ENCODE results near the gene RAC2.
A peak's percentile ranks its signal among the peaks of the same experiment; 100 is the strongest.

RAC2 gene

DNA sequence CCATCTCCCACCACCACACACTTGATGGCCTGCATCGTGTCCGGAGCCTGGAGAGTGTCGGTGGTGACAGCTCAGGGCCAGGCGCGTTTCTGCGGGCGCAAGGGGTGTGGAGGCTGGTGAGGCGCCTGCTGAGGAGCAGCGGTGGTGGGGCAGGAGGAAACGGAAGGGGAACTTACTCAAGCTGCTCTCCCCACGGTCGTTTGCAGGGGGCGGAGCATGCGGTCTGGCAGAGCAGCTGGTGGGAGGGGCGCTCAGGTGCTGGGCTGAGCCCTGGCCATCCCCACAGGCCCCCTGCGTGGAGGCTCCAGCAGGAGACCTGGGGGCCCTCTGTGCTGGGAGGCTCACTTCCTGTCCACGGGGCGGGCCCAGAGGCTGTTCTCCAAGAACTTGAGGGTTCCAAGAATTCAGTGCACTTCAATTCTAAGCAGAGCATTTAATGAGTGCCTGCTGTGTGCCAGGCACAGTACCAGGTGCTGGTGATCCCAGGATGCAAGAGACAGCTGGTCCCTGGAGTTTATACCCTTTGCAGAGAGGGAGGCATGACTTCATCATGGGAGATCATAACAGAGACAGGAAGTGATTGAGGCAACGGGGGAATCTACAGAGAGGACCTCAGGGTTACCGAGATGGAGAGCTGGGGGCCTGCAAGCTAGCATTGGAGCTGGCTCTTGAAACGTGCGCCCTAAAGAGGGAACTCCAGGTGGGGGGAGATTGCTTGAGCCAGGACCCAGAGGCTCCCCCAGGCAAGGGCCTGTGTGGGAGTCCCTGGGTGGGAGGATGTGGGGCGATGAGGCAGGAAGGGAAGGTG, at the start of gene RAC2:
RAC2 (minus strand) TSS at position 156 of the 808 bp plus-strand sequence; CDS start at position 35, 121 bp downstream.
- peaks cover 22% of the 10 kb centered on the region for H3K4me1 ChIP-seq (ENCODE audit: control insufficient read depth, insufficient read depth, low read length, unreplicated experiment)
- no peaks in the 10 kb centered on the region for H3K36me3 ChIP-seq (ENCODE audit: insufficient read depth, low read length)
- no peak within 1 kb of the TSS for H3K27ac ChIP-seq (ENCODE audit: low read depth, low read length)
- peak within 1 kb of the TSS; percentile 90 for H3K4me3 ChIP-seq (ENCODE audit: low read depth, low read length)
- H3K79me2 ChIP-seq (ENCODE audit: control insufficient read depth, insufficient read depth, low read length, unreplicated experiment) = peaks cover 24% of the 10 kb centered on the region
- peak within 1 kb of the TSS; percentile 44 for H2AFZ ChIP-seq (ENCODE audit: low read length, unreplicated experiment)
- no peaks in the 10 kb centered on the region for H3K27me3 ChIP-seq (ENCODE audit: insufficient read depth, low read length)

DNA sequence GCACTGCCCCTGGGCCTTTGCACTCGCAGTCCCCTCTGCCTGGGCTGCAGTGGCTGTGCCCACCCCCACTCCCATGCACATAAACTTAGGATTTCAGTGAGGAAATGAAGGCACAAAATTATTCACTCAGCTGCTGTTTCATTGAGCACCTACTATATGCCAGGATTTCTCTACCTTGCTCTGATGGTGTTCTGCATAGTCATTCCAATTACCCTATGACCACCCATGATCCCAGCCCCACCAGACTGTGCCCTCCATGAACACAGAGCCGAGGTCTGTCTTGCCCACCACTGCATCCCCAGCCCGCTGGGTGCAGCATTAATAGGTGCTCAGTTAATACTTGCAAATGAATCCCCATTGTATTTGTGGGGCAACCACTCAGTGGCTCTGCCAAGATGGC, 49.1 kb upstream of the RAC2 start:
- Histone ChIP-seq H3K27ac (ENCODE audit: low read depth, low read length) (no peak overlapping the region), H3K4me1 (ENCODE audit: control insufficient read depth, insufficient read depth, low read length, unreplicated experiment) (no peaks in the 10 kb centered on the region), H3K79me2 (ENCODE audit: control insufficient read depth, insufficient read depth, low read length, unreplicated experiment) (no peaks in the 10 kb centered on the region), H3K4me3 (ENCODE audit: low read depth, low read length) (no peak overlapping the region), H3K36me3 (ENCODE audit: insufficient read depth, low read length) (no peaks in the 10 kb centered on the region), H2AFZ (ENCODE audit: low read length, unreplicated experiment) (no peak overlapping the region), H3K27me3 (ENCODE audit: insufficient read depth, low read length) (no peaks in the 10 kb centered on the region)

DNA sequence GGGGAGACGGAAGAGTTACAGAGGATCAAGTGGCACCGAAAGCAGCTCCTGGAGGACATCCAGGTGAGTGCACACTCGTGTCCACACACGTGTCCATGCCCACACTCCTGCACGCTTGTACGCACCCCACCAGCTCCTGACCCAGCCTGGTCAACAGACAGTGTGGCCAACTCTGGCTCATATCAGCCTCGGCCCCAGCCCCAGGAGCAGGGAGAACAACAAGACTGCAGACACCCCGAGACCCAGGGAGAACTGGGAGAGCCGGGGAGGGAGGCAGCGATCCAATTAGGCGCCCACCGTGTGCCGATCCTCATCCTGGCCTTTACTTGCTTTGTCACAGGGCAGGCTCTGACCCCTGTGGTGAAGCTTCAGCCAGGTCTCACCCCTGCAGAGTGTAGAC, 48.6 kb upstream of the RAC2 start:
- Histone ChIP-seq H3K79me2 (ENCODE audit: control insufficient read depth, insufficient read depth, low read length, unreplicated experiment) (no peaks in the 10 kb centered on the region), H3K36me3 (ENCODE audit: insufficient read depth, low read length) (no peaks in the 10 kb centered on the region), H2AFZ (ENCODE audit: low read length, unreplicated experiment) (no peak overlapping the region), H3K27ac (ENCODE audit: low read depth, low read length) (no peak overlapping the region), H3K4me3 (ENCODE audit: low read depth, low read length) (no peak overlapping the region), H3K27me3 (ENCODE audit: insufficient read depth, low read length) (no peaks in the 10 kb centered on the region), H3K4me1 (ENCODE audit: control insufficient read depth, insufficient read depth, low read length, unreplicated experiment) (no peaks in the 10 kb centered on the region)

DNA sequence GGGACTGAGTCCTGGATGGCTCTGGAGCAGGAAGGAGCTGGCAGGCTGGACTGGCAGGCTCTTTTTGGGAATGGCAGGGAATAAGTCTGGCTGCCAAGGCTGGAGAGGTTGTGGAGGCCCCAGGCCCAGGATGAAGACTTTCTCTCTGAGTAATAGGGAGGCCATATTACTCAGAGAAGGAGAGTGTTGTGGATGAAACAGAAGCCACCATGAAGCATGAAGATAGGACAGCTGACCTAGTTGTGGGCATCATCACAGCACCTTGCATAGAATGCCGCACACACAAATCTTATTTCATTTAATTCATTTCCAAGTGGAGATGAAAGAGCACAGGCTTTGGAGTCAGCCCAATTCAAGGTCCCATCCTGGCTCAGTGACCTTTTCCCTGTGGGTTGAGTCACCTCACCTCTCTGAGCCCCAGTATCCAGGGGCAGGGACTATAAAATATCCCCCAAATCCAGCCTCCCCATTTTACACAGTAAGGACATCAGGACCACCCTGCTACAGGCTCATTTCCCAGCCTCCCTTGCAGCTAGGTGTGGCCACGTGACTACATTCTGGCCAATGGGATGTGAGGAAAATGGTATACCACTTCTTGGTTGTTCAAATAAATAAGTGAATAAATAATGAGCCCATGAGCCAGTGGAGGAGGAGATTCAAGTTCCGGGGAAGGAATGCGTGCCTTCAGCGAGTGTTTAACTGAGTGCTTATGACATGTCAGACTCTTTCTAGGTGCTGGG, 47.7 kb upstream of the RAC2 start:
- Histone ChIP-seq H3K79me2 (ENCODE audit: control insufficient read depth, insufficient read depth, low read length, unreplicated experiment) (no peaks in the 10 kb centered on the region), H3K4me3 (ENCODE audit: low read depth, low read length) (no peak overlapping the region), H2AFZ (ENCODE audit: low read length, unreplicated experiment) (no peak overlapping the region), H3K27me3 (ENCODE audit: insufficient read depth, low read length) (no peaks in the 10 kb centered on the region), H3K36me3 (ENCODE audit: insufficient read depth, low read length) (no peaks in the 10 kb centered on the region), H3K27ac (ENCODE audit: low read depth, low read length) (no peak overlapping the region), H3K4me1 (ENCODE audit: control insufficient read depth, insufficient read depth, low read length, unreplicated experiment) (no peaks in the 10 kb centered on the region)

DNA sequence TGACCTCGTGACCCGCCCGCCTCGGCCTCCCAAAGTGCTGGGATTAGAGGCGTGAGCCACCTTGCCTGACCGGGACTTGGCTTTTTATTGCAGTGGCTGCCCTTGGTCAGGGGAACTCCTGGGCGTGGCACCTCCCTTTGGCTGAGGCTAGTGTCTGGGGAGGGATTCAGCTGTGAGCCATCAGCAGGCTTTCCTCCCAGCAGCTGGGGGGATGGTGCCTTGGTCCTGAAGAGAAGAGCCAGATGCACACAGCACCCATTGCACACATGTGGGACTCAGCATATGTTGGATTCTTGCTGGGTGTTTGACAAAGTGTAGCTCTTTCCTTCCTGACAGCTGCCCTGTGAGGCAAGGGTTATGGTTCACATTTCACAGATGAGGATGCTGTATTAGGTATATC, 46.7 kb upstream of the RAC2 start:
- no peaks in the 10 kb centered on the region for H3K36me3 ChIP-seq (ENCODE audit: insufficient read depth, low read length)
- no peak overlapping the region for H2AFZ ChIP-seq (ENCODE audit: low read length, unreplicated experiment)
- no peak overlapping the region for H3K4me3 ChIP-seq (ENCODE audit: low read depth, low read length)
- H3K4me1 ChIP-seq (ENCODE audit: control insufficient read depth, insufficient read depth, low read length, unreplicated experiment) = no peaks in the 10 kb centered on the region
- no peaks in the 10 kb centered on the region for H3K79me2 ChIP-seq (ENCODE audit: control insufficient read depth, insufficient read depth, low read length, unreplicated experiment)
- no peaks in the 10 kb centered on the region for H3K27me3 ChIP-seq (ENCODE audit: insufficient read depth, low read length)
- H3K27ac ChIP-seq (ENCODE audit: low read depth, low read length) = no peak overlapping the region

DNA sequence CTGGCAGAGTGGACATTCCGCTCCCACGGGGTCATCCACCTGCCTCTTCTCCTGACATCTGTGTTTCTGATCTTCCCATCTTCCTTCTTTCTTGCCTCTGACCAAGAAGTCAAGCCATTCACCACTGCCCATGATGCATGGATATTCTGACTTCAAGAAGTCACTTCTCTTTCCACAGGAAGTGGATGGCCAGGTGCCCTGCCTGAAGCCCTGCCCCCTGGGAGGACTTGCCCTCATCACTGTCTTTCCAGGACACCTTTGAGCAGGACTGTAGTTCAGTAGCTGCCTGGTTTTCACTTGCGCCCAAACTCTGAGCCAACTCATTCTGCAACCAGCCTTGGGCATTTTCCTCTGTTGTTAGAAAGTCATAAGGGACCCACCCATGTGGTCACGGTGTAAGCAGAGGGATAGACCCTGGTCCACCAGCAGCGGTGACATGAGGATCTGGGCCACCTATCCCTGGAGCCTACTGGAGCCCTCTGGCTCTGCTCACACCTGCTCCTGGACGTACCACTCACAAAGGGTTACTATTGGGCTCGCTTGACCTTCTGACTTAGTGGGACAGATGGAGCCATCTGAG, 45.2 kb upstream of the RAC2 start:
- Histone ChIP-seq H2AFZ (ENCODE audit: low read length, unreplicated experiment) (no peak overlapping the region), H3K4me3 (ENCODE audit: low read depth, low read length) (no peak overlapping the region), H3K27me3 (ENCODE audit: insufficient read depth, low read length) (no peaks in the 10 kb centered on the region), H3K4me1 (ENCODE audit: control insufficient read depth, insufficient read depth, low read length, unreplicated experiment) (no peaks in the 10 kb centered on the region), H3K36me3 (ENCODE audit: insufficient read depth, low read length) (no peaks in the 10 kb centered on the region), H3K79me2 (ENCODE audit: control insufficient read depth, insufficient read depth, low read length, unreplicated experiment) (no peaks in the 10 kb centered on the region), H3K27ac (ENCODE audit: low read depth, low read length) (no peak overlapping the region)

DNA sequence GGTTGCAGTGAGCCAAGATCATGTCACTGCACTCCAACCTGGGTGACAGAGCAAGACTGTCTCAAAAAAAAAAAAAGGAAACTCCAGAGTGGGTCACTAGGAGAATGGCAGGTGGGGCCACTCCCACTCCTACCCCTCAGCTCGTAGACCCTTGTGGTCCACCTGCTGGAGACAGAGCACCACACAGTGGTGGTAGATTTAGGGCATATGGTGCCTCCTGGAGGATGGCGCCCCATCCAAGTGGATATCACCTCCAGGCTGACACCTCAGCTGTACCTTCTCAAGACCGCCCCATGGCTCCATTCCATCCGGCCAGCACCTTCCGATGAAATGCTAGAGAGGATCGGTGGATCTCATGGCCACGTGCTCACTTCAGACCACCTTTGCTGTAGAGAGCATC, 44.5 kb upstream of the RAC2 start:
- Histone ChIP-seq H3K4me3 (ENCODE audit: low read depth, low read length) (no peak overlapping the region), H3K36me3 (ENCODE audit: insufficient read depth, low read length) (no peaks in the 10 kb centered on the region), H3K4me1 (ENCODE audit: control insufficient read depth, insufficient read depth, low read length, unreplicated experiment) (no peaks in the 10 kb centered on the region), H3K79me2 (ENCODE audit: control insufficient read depth, insufficient read depth, low read length, unreplicated experiment) (no peaks in the 10 kb centered on the region), H2AFZ (ENCODE audit: low read length, unreplicated experiment) (no peak overlapping the region), H3K27ac (ENCODE audit: low read depth, low read length) (no peak overlapping the region), H3K27me3 (ENCODE audit: insufficient read depth, low read length) (no peaks in the 10 kb centered on the region)

DNA sequence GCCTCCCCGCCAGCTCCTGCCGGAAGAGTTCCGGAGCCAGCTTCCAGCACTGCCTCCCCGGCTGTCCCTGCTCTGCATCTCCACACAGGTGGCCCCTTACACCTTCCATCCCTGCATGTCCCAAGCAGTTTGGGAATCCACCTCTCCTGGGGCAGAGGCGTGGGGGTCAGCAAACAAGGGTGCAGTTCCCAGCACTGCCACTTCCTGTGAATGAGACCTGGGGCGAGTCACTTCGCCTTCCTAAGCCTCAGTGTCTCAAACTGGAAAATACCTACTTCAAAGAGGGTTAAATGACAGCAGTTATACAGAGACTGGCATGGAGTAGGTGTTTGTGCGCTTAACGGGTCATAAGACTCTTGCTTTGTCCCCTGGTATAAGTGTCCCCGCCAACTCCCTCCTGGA, 43.5 kb upstream of the RAC2 start:
- Histone ChIP-seq H3K27me3 (ENCODE audit: insufficient read depth, low read length) (no peaks in the 10 kb centered on the region), H3K27ac (ENCODE audit: low read depth, low read length) (no peak overlapping the region), H3K4me3 (ENCODE audit: low read depth, low read length) (no peak overlapping the region), H3K79me2 (ENCODE audit: control insufficient read depth, insufficient read depth, low read length, unreplicated experiment) (no peaks in the 10 kb centered on the region), H3K36me3 (ENCODE audit: insufficient read depth, low read length) (no peaks in the 10 kb centered on the region), H2AFZ (ENCODE audit: low read length, unreplicated experiment) (no peak overlapping the region), H3K4me1 (ENCODE audit: control insufficient read depth, insufficient read depth, low read length, unreplicated experiment) (no peaks in the 10 kb centered on the region)

DNA sequence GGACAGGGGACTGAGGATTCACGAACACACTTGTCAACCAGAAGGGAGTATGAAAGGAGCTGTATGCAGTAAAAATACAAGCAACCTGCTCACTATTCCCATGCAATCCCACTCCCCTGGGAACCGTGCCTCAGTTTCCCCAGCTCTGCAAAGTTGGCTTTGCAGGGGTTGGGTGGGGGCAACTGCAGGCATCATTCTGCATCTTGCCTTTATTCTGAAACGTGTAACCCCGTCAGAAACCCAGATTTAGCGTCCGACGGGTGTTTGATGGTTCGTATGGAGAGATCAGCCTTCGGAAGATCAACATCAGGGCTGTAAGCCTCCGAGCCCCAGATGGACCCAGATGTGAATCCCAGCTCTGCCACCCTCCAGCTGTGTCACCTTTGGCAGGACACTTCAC, 41.9 kb upstream of the RAC2 start:
- Histone ChIP-seq H3K79me2 (ENCODE audit: control insufficient read depth, insufficient read depth, low read length, unreplicated experiment) (no peaks in the 10 kb centered on the region), H3K27me3 (ENCODE audit: insufficient read depth, low read length) (no peaks in the 10 kb centered on the region), H3K4me3 (ENCODE audit: low read depth, low read length) (no peak overlapping the region), H3K27ac (ENCODE audit: low read depth, low read length) (no peak overlapping the region), H2AFZ (ENCODE audit: low read length, unreplicated experiment) (no peak overlapping the region), H3K36me3 (ENCODE audit: insufficient read depth, low read length) (no peaks in the 10 kb centered on the region), H3K4me1 (ENCODE audit: control insufficient read depth, insufficient read depth, low read length, unreplicated experiment) (no peaks in the 10 kb centered on the region)

DNA sequence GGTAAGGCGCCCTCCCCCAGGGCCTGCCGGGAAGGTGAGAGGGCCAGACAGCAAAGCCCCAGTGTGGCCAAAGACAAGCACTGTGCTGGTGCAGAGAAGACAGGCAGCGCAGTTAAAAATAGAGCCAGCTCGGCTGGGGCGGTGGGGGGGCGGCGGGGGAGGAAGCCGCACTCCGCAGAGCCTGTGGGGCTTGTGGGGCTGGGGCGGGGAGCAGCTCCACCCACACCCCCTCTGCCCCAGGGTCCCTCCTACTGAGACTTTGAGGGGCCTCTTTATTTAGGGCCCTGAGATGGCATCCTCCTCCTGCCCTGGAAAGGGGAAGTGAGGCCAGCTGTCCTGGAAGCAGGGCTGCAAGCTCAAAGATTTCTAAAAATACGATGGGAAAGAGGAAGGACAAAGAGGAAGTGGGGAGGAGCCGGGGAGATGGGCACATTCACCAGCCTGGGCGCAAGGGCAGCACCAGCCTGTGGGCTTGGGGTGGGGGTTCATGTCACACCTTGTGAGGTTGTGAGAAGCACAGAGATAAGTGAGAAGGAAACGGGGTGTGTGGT, 40.8 kb upstream of the RAC2 start:
- no peaks in the 10 kb centered on the region for H3K4me1 ChIP-seq (ENCODE audit: control insufficient read depth, insufficient read depth, low read length, unreplicated experiment)
- no peak overlapping the region for H3K4me3 ChIP-seq (ENCODE audit: low read depth, low read length)
- H2AFZ ChIP-seq (ENCODE audit: low read length, unreplicated experiment) = no peak overlapping the region
- no peaks in the 10 kb centered on the region for H3K27me3 ChIP-seq (ENCODE audit: insufficient read depth, low read length)
- H3K79me2 ChIP-seq (ENCODE audit: control insufficient read depth, insufficient read depth, low read length, unreplicated experiment) = no peaks in the 10 kb centered on the region
- no peaks in the 10 kb centered on the region for H3K36me3 ChIP-seq (ENCODE audit: insufficient read depth, low read length)
- no peak overlapping the region for H3K27ac ChIP-seq (ENCODE audit: low read depth, low read length)
